ENCODE measurements around the gene CNTNAP3B.
A peak's percentile ranks its signal among the peaks of the same experiment; 100 is the strongest.
"Not testable (repeated sequence)": the region's sequence is repeated elsewhere in the genome, so short reads cannot be mapped to it uniquely, and the experiment has no call there.

The CNTNAP3B gene

DNA sequence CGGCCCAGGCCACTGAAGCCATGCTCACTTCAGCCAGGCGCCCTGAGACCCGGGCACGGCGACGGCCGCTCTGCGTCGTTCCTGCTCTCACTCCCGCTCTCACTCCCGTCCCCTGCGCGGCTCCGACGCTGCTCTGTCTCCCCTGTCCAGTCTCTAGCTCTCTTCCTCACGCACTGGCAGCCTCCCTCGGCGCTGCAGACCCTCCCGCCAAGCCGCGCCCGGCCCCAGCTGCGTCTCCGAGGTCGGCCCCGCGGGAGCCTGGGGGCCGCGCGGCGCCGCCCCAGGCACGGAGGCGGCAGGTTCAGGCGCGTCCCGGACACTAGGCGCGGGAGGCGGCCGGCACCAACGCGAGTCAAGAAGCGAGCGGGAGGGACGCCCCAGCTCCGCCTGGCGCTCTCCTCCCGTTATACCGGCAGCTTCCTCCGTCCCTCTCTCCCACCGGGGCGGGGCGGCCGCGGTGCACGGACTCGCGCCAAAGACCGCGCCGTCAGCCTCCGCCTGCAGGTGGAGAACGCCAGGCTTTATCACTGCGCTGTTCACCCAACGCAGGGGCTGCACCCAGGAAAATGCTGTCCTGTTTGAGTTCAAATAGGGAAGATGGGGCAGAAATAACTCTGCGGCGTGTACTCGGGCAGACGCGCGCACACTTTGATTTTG, at the start of gene CNTNAP3B:
Gene CNTNAP3B (minus strand): TSS at position 354 of the 657 bp plus-strand sequence. CDS start 332 bp downstream, at position 22.
- DNase-seq: not testable (repeated sequence)

DNA sequence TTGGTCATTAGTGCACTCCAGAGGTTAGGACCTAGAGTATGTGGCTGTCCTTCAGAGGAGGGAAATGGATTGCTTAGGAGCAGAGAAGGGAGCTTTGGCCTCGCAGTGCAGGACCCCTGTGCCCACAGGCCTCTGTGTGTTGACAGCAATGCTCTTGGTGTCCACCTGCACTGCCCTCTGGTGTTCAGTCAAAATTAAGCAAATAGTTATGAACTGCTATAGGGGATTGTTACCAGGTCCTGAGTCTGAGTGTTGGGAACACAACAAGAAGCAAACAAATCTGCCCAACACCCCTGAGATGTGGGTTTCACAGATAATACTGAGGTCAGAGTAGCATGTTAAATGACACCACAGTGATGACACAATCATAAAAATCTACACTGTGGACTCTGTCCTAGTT, 31.1 kb upstream of the CNTNAP3B start:
- DNase-seq: not testable (repeated sequence)

GRCh38 chr9:42127056-42127841, 2.0 kb downstream of the CNTNAP3B start:
- DNase-seq: not testable (repeated sequence)

DNA sequence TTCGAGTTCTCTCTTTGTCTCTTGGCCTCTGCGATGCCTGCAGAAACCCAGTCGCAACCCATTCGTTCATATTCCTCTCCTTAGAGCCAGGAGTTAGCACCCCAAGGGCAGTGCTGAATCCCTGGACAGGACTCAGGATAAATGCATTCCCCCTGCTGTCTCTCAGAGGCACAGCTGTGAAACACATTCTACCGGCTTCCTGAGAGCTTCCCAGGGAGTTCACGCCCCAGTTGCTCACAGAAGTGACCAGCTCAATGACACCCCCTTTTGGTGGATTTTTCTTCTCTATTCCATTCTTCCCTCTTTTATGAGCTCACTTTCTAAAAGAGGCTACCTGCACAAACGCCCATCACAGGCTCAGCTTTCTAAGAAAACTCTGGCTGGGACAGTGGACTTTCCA, 8.2 kb downstream of the CNTNAP3B start:
- peak; percentile 61 for DNase-seq

- peak; percentile 41 for DNase-seq
These were observed 33.3 kb downstream of the CNTNAP3B start for GRCh38 chr9:42095929-42096328.

- DNase-seq: not testable (repeated sequence)
These were observed 44.7 kb downstream of the CNTNAP3B start for GRCh38 chr9:42084559-42084952.

DNA sequence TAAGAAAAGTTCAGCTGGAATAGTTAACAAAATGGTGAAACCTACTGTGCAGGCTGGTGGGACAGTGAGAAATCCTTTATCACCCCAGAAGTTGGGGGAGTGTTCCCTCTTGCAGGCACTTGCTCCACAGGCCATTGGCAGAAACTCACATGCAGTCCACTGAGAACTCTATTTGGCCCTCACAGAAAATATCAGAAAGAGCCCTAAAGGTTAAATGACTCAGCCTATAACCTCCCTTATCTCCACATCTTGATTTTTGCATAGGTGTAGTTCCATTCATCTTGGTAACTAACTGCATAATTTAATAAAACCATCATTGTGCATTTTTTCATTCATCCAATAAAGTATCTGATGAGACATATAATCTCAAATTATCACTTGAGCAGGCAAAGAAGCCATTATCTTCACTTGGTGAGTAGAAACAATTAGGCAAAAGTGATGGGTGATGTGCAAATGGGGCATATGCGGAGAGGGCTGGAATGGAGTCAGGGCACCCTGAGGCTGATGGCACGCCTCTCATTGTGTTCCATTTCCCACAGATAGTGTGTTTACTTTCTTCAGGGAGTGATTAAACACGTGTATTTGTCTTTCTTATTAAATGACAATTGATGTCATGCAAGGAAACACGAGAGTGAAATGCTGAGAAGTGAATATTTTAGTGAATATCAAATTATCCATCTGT, 45.2 kb downstream of the CNTNAP3B start:
- not testable (repeated sequence) for DNase-seq

- DNase-seq: not testable (repeated sequence)
These were observed 48.9 kb downstream of the CNTNAP3B start for GRCh38 chr9:42080376-42080775.

DNA sequence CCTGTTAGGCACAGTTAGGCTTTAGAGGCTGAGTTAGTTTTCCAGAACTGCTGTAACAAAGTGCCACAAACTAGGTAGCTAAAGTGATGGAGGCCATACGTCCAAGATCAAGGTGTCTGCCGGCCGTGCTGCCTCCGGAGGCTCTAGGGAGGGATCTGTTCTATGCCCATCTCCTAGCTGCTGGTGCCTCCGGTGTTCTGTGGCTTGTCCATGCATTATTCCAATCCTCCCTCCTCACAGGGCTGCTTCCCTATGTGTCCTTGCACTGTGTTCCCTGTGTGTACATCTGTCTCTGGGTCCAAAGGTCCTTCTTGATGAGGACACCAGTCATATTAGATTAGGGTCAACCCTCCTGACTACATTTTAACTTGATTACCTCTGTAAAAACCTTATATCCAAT, 54.4 kb downstream of the CNTNAP3B start:
- not testable (repeated sequence) for DNase-seq

- not testable (repeated sequence) for DNase-seq
These were observed 58.2 kb downstream of the CNTNAP3B start for GRCh38 chr9:42071026-42071425.

DNA sequence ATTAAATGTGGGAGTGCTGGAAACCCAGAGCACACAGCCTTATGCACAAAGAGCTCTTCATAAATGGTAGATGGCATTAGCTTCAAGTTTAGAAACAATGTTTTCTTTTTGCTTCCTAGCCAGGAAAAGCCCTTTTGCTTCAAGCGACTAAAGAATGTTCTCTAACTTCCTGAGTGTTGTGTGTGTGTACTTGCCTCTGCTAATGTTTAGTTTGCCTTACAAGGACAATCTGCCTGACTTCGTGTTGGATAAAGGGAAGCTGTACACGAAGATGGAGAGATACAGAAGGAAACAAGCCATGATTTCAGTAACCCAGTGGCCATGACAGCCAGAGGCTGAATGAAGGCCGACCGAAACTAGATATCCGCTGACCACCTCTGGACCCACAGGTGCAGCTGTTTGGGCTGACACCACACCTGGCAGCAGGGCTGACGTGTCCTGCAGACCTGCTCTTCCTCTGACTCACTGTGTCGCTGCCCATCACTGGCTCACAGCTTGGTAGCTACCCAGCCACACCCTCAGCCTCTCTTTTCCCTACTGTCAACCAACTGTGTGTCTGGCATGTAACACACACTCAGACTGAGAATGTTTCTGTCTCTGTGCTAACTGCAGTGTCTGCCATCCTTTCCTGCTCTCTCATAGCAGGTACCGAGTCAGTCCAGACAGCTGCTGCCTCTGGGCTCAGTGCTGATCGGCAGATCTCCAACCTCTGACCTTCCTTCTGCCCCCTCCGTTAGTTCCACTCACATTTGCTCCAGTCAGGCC, 59.0 kb downstream of the CNTNAP3B start:
- not testable (repeated sequence) for DNase-seq

DNA sequence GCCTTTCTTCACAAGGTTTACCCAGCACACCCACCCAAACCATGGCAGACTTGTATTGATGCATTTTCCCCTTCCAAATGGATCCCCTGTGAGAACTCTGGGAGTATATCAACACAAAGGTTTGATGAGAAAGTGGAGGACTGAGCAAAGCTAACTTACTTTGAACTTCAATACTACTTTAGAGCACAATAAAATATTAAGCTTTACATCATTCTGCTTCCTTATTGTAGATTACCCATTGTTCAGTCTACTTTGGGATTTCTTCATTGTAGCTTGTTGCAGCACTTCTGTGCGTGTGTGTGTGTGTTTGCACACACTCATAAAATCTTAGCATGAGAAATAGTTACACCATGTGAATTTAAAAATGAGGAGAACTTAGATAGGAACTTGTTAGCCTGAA, 75.4 kb downstream of the CNTNAP3B start:
- DNase-seq: not testable (repeated sequence)

DNA sequence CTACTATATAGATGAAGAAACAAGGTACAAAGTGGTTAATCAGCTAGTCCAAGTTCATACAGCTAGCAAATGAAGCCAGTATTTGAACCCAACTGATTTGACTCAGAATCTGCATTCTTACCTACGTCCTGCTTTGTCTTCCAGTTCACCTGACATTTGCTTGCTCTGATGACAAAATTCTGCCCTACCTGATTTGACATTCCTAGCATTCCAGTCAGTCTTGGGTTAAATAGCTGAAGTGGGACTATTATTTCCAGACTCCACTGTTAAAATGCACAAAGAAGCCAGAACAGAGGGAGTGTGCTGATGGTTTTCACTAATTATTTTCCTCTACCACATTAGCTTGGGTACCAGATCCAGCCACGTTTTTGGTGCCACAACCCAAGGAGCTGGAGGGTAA, 78.5 kb downstream of the CNTNAP3B start:
- not testable (repeated sequence) for DNase-seq

- not testable (repeated sequence) for DNase-seq
These were observed 84.7 kb downstream of the CNTNAP3B start for GRCh38 chr9:42044422-42045010.

DNA sequence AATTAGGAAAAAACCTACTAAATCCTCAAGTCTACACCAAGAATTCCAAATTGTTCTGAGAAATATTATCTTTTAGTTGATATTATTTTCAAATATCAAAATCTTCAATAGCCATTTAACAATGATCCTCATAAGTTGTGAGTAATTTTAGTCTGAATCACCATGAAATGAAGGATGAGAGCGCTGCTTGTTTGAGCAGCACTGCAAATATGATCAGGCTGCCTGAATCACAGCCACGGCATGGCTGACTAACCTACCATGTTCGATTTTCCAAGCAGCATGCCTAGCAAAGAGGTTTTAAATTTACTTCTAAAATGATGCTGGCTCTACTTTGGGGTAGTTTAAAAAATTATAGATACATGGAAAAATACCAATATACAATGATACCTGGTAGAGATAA, 95.7 kb downstream of the CNTNAP3B start:
- DNase-seq: not testable (repeated sequence)

DNA sequence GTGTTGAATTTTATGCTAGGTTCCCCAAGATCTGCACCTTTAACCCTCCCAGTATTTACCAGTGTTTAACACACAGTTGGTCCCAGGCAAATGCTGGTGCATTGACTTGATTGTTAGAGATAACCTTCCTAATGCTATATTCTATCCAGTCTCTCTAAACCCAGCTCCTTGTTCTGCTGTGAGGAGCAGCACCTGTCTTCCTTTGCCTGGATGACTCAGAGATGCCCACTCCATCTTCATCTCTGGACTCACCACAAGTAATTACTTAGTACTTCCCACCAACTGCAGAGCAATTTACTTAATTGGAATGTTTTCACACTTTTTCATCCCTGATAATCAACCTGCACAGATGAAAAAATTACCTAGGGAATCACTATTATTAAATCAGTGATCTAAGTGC, 108.6 kb downstream of the CNTNAP3B start:
- DNase-seq: not testable (repeated sequence)

DNA sequence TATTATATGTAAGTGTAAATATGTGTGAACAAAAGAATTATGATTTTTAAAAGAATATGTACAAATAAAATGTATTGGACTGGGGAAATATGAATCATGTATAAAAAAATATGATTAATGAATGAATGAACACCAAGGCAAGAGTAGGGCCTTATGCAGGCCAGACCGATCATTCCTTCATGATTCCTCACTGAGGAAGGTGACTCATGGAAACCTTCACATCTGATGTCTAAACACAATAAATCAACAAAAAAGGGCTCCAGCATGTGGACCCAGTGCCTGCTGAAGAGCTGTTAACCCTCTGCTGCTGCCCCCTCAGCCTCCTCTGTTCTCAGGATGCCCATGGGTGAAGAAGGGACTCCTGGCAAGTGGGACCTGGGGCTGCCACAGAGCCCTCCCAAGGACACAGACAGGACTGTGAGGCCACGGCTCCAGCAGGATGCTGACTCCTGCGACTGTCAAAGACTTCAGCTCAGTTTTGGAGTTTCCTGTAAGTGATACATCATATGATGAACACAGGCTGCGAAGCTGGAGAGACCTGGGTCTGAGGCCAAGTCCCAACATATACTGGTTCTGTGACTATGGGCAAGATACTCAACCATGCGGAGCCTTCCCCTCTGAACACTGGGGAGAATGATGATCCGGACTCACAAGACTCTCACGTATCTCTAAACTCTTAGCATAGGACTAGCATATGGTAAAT, 110.9 kb downstream of the CNTNAP3B start:
- not testable (repeated sequence) for DNase-seq

GRCh38 chr9:42014317-42014716, 114.9 kb downstream of the CNTNAP3B start:
- DNase-seq: not testable (repeated sequence)

- not testable (repeated sequence) for DNase-seq
These were observed 137.6 kb downstream of the CNTNAP3B start for GRCh38 chr9:41991607-41992006.

DNA sequence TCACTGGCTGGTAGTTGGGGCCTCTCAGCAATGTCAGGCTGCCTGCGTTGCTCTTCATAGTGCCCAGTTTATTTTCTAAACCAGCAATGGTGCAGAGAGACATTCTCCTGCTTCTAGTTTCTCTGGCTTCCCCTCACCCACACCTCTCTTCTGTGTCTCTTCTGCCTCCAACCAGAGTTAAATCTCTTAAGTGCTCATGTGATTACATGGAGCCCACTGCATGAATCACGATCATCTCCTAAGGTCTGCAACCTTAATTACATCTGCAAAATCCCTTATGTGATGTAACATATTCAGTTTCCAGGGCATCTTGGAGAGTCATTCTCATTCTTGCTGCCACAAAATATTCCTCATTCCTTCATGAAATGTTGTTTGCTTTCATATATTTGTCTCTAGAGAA, 149.0 kb downstream of the CNTNAP3B start:
- not testable (repeated sequence) for DNase-seq

GRCh38 chr9:41977965-41978600, 151.1 kb downstream of the CNTNAP3B start:
- not testable (repeated sequence) for DNase-seq

All from islet precursor cell (in vitro differentiated cells).